Mammary epithelial cell (primary cell): ENCODE results near the gene SPDL1.

ENCODE experiments used
- EZH2 ChIP-seq: IDR thresholded peaks from 2 replicates; pipeline ENCODE4 v1.6.1; 2012; ENCODE audit warnings: low read length, inconsistent platforms, borderline replicate concordance
- TF ChIP-seq, protein P1 (sequence below), 2 donors: IDR thresholded peaks in 1 of 2; conservative IDR thresholded peaks in 1 of 2; 2 replicates each; pipeline ENCODE4 v1.5.1; 2011 to 2012; ENCODE audit warnings: inconsistent platforms in 2 of 2, low read length in 2 of 2, mild to moderate bottlenecking in 2 of 2, control low read depth in 1 of 2, low read depth in 1 of 2; ENCODE audit not compliant: insufficient read depth in 1 of 2; ENCODE audit errors: extremely low read depth in 1 of 2

DNA sequence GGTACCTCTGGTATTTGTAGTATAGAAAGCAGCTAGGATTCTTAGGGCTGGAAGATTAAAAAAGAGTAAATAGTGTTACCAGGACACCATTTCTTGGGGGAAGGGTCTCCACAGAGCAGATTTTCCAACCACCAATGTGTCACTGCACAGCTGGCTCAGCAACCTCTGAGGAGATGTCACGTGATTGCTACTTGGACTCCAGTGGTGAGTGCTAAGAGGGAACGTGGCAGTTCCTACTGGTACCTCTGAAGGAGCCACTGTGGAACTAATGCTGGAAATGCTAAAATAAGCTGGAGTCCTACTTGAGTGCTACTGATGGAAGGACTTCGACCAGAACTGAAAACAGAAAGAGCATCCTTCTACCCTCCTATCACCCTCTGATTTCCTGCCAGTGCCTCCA is 36.1 kb upstream of the SPDL1 start:
- TF ChIP-seq, protein P1, sequence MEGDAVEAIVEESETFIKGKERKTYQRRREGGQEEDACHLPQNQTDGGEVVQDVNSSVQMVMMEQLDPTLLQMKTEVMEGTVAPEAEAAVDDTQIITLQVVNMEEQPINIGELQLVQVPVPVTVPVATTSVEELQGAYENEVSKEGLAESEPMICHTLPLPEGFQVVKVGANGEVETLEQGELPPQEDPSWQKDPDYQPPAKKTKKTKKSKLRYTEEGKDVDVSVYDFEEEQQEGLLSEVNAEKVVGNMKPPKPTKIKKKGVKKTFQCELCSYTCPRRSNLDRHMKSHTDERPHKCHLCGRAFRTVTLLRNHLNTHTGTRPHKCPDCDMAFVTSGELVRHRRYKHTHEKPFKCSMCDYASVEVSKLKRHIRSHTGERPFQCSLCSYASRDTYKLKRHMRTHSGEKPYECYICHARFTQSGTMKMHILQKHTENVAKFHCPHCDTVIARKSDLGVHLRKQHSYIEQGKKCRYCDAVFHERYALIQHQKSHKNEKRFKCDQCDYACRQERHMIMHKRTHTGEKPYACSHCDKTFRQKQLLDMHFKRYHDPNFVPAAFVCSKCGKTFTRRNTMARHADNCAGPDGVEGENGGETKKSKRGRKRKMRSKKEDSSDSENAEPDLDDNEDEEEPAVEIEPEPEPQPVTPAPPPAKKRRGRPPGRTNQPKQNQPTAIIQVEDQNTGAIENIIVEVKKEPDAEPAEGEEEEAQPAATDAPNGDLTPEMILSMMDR (conservative IDR thresholded peaks at IDR 0.05 in 1 of 2, IDR thresholded peaks at IDR 0.05 in 1 of 2; ENCODE audit: extremely low read depth in 1 of 2, insufficient read depth in 1 of 2, low read depth in 1 of 2, low read length in 2 of 2), result no peak
- TF ChIP-seq EZH2, result no peak
